OCI-LY1 (cell line): Measurements from ENCODE around the gene MTERF4.

Experiments used
- H2AFZ ChIP-seq: fragments of 200-600 bp; sonication (generic), shearing (Covaris generic); 2 replicates; pipeline ENCODE4 v1.6.0; 2014; ENCODE audit warnings: antibody characterized with exemption, mild to moderate bottlenecking, low read length
- H3F3A ChIP-seq: fragments of 200-600 bp; sonication (generic), shearing (Covaris generic); 2 replicates; pipeline ENCODE4 v1.6.0; 2014; ENCODE audit warnings: mild to moderate bottlenecking, antibody characterized with exemption, low read length, moderate library complexity; ENCODE audit not compliant: insufficient read depth
- H3K27ac ChIP-seq: fragments of 200-600 bp; sonication (generic); 2 replicates; pipeline ENCODE4 v1.5.1; 2014; ENCODE audit warnings: low read length, mixed run types, mild to moderate bottlenecking, low read depth; ENCODE audit not compliant: poor library complexity, severe bottlenecking
- H3K27me3 ChIP-seq: fragments of 200-600 bp; sonication (generic); 2 replicates; pipeline ENCODE4 v1.6.0; 2014; ENCODE audit warnings: antibody characterized with exemption, mild to moderate bottlenecking, low read length, moderate library complexity; ENCODE audit not compliant: insufficient read depth
- H3K36me3 ChIP-seq: fragments of 200-600 bp; sonication (generic); 2 replicates; pipeline ENCODE4 v1.6.1; 2014; ENCODE audit warnings: mild to moderate bottlenecking, antibody characterized with exemption, low read length, moderate library complexity, mixed read lengths; ENCODE audit not compliant: insufficient read depth
- H3K4me1 ChIP-seq: fragments of 200-600 bp; sonication (generic); 2 replicates; pipeline ENCODE4 v1.5.1; 2014; ENCODE audit warnings: mild to moderate bottlenecking, low read length, moderate library complexity; ENCODE audit not compliant: insufficient read depth, severe bottlenecking
- H3K4me2 ChIP-seq: fragments of 200-600 bp; sonication (generic), shearing (Covaris generic); 2 replicates; pipeline ENCODE4 v1.6.1; 2014; ENCODE audit warnings: low read length
- H3K4me3 ChIP-seq: fragments of 200-600 bp; sonication (generic); 2 replicates; pipeline ENCODE4 v1.5.1; 2014; ENCODE audit warnings: low read length, low read depth, mild to moderate bottlenecking, mixed read lengths; ENCODE audit not compliant: poor library complexity, severe bottlenecking
- H3K79me2 ChIP-seq: fragments of 200-600 bp; shearing (Covaris generic); 2 replicates; pipeline ENCODE4 v1.6.1; 2016; ENCODE audit warnings: mixed run types, low read length, mixed read lengths; ENCODE audit not compliant: insufficient read depth
- H3K9ac ChIP-seq: fragments of 200-600 bp; sonication (generic), shearing (Covaris generic); 2 replicates; pipeline ENCODE4 v1.6.1; 2014; ENCODE audit warnings: mild to moderate bottlenecking, low read length, mixed read lengths
- H3K9me2 ChIP-seq: fragments of 200-600 bp; sonication (generic), shearing (Covaris generic); 2 replicates; pipeline ENCODE4 v1.6.1; 2014; ENCODE audit warnings: low read depth, mild to moderate bottlenecking, low read length, mixed read lengths
- H3K9me3 ChIP-seq: fragments of 200-600 bp; shearing (Covaris generic); 2 replicates; pipeline ENCODE4 v1.6.1; 2014; ENCODE audit warnings: low read length, mixed read lengths
- H4K20me1 ChIP-seq: fragments of 200-600 bp; sonication (generic), shearing (Covaris generic); 2 replicates; pipeline ENCODE4 v1.6.0; 2016; ENCODE audit warnings: mild to moderate bottlenecking, low read length; ENCODE audit not compliant: insufficient read depth
- CTCF ChIP-seq: fragments of 200-600 bp; sonication (generic), shearing (Covaris generic); IDR thresholded peaks from 2 replicates; pipeline ENCODE4 v1.5.1; 2017; ENCODE audit warnings: mild to moderate bottlenecking, antibody characterized with exemption, low read length, moderate library complexity, mixed read lengths
- EZH2 ChIP-seq: fragments of 200-600 bp; sonication (generic), shearing (Covaris generic); IDR thresholded peaks from 2 replicates; pipeline ENCODE4 v1.8.0; 2017; ENCODE audit warnings: borderline replicate concordance, mixed run types, mild to moderate bottlenecking, antibody characterized with exemption, low read length, moderate library complexity, mixed read lengths

Gene MTERF4

DNA sequence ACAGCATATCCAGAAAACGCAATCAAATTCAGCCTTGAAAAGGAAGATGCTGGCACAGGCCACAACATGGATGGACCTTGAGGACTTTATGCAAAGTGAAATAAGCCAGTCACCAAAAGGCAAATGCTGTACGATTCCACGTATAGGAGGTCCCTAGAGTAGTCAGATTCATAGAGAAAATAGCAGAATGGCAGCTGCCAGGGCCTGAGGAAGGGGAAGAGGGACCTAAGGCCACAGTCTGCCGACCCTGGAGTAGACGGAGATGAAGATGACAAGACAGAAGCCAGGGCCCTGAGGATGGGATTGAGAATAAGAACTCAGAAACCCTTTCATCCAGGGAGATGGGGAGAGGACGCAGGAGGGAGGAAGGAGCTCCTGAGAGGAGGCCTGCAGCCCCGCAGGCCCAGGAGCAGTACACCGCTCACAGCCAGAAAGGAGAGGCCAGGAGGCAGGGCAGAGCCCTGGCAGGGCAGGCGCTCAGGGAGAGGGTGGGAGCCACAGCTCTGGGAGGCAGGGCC lies 8.1 kb upstream of the MTERF4 start:
- Histone ChIP-seq H4K20me1 (no peaks in the 10 kb centered on the region), H3K4me2 (peak overlapping the region; percentile 38), H3K36me3 (peaks cover 38% of the 10 kb centered on the region), H3K4me3 (peak overlapping the region; percentile 4), H3K79me2 (no peaks in the 10 kb centered on the region), H2AFZ (no peak overlapping the region), H3K4me1 (peaks cover 55% of the 10 kb centered on the region), H3K9me2 (no peaks in the 10 kb centered on the region), H3K27ac (peak overlapping the region; percentile 88), H3K27me3 (no peaks in the 10 kb centered on the region), H3F3A (peaks cover 4% of the 10 kb centered on the region; the same call in 1 of the 2 replicates), H3K9me3 (no peaks in the 10 kb centered on the region), H3K9ac (peak overlapping the region; percentile 42; the same call in 1 of the 2 replicates)
- TF ChIP-seq EZH2 (no peak), CTCF (no peak)

DNA sequence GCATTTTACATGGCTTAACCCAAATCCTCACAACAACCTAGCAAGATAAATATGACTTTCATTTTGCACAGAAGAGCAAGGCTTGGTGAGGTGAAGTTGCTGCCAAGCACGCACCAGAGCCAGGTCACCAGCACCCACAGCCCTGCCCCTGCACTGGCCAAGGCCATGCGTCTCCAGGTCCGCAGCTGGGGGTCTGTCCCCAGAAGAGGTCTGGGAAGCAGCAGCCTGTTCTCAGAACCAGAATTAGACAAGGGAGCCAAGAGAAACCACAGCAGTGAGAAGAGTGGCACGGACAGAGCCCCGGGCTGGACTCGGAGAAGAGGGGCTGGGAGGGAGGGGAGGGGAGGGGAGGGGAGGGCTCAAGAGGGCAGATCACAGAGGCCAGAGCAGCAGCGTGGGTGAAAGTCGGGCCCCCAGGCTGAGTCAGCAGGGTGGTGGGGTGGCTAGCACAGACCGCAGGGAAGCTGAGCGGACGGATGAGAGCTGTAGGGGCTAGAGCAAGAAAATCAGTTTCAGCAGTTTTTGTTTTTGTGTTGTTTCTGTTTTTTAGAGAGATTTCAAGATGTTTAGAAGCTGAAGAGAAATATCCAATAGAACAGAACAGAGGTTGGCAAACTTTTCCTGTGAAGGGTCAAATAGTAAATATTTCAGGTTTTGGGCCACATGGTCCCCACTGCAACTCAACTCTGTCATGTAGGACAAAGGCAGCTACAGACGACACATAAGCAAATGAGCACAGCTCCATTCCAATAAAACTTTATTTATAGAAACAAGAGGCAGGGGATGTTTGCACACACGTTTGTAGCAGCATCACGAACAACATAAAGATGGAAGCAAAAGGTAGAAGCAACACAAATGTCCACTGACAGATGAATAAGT lies 7.4 kb upstream of the MTERF4 start:
- H3K79me2 ChIP-seq, result no peaks in the 10 kb centered on the region
- H3K27ac ChIP-seq, result peak overlapping the region; percentile 88
- H3K4me1 ChIP-seq, result peaks cover 55% of the 10 kb centered on the region
- H3K9ac ChIP-seq, result peak overlapping the region; percentile 42; the same call in 1 of the 2 replicates
- peak overlapping the region; percentile 17 for H3K4me3 ChIP-seq
- TF ChIP-seq CTCF (no peak), EZH2 (no peak)
- no peak overlapping the region for H2AFZ ChIP-seq
- no peaks in the 10 kb centered on the region for H3K27me3 ChIP-seq
- peaks cover 4% of the 10 kb centered on the region; the same call in 1 of the 2 replicates for H3F3A ChIP-seq
- no peaks in the 10 kb centered on the region for H3K9me3 ChIP-seq
- H4K20me1 ChIP-seq, result no peaks in the 10 kb centered on the region
- no peaks in the 10 kb centered on the region for H3K9me2 ChIP-seq
- H3K4me2 ChIP-seq, result peak overlapping the region; percentile 38
- H3K36me3 ChIP-seq, result peaks cover 31% of the 10 kb centered on the region

DNA sequence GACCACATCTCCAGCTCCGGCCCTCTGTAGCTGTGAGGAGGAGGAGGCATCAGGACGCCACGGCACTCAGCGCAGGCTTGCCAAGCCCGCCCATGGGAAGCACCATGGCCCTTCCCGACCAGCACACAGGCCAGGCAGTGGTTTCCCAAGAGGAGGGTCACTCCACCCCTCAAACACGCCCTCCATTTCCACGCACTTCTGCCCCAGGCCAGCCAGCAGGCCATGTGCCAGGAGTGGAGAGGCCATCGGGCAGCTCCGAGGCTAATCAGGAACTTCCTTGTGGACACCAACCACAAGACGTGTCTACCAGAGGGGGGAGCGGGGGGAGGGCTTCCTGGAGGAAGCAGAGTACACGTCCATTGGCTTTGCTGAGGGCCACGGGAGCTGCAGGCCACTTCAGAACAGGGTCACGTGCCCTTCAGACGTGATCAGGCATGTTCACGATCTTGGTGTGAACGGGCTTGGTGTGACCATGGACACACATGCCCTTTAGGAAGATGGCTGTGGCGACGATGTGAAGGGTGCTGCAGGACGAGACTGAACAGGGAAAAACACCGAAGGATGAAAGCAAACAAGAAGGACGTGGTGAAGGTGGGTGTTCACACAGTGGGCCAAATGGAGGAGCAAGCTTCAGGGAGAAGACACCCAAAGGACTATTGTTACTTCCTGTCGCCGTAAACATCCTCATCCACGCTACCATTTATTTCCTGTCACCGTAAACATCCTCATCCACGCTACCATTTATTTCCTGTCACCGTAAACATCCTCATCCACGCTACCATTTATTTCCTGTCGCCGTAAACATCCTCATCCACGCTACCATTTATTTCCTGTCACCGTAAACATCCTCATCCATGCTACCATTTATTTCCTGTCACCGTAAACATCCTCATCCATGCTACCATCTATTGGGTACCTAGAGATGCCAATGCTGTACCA lies 6.5 kb upstream of the MTERF4 start:
- Histone ChIP-seq H3K9me2 (no peaks in the 10 kb centered on the region), H2AFZ (no peak overlapping the region), H4K20me1 (no peaks in the 10 kb centered on the region), H3F3A (no peaks in the 10 kb centered on the region), H3K4me3 (peak overlapping the region; percentile 17), H3K9me3 (no peaks in the 10 kb centered on the region), H3K27me3 (no peaks in the 10 kb centered on the region), H3K4me2 (peak overlapping the region; percentile 38), H3K27ac (peak overlapping the region; percentile 88), H3K36me3 (peaks cover 22% of the 10 kb centered on the region), H3K9ac (peak overlapping the region; percentile 20; the same call in 1 of the 2 replicates), H3K4me1 (peaks cover 64% of the 10 kb centered on the region), H3K79me2 (no peaks in the 10 kb centered on the region)
- no peak for TF ChIP-seq EZH2
- TF ChIP-seq CTCF, result no peak
